Measurements from ENCODE around the gene ARHGAP25. TPM values are rescaled to one million over a fixed set of nuclear protein-coding genes. Genes with fewer than 3 reads are reported as not detected.
"Not testable (repeated sequence)": the region's sequence is repeated elsewhere in the genome, so short reads cannot be mapped to it uniquely, and the experiment has no call there.

The ARHGAP25 gene
- total RNA-seq, 1 donor from 2014 or later, result 1.1 TPM

DNA sequence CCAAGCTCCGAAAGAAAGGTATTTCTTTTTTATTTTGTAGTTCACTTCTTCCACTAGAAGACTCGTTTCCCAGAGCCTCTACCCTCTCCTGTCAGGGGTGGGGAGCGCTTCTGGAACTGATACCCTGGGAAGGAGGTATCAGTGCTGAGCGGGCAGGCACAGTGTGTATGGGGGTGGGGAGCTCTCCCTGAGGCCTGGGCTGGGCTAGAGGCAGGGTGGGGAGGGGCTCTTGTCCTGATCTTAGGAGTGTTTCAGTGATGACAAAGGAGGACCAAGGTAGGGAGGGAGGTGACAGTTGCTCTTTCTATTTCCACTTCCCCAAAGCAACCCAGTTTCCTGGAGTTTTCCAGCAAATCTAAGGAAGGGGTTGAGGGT, 65.4 kb downstream of the ARHGAP25 start:
- no peak for DNase-seq (ENCODE audit: extremely low spot score, unreplicated experiment)
- Mint-ChIP-seq H3K4me3 (no peak overlapping the region), H3K9me3 (no peaks in the 10 kb centered on the region), H3K27ac (no peak overlapping the region), H3K27me3 (no peaks in the 10 kb centered on the region), H3K36me3 (no peaks in the 10 kb centered on the region), H3K4me1 (ENCODE audit: unreplicated experiment) (peaks cover 20% of the 10 kb centered on the region)
- TF ChIP-seq, protein P1, sequence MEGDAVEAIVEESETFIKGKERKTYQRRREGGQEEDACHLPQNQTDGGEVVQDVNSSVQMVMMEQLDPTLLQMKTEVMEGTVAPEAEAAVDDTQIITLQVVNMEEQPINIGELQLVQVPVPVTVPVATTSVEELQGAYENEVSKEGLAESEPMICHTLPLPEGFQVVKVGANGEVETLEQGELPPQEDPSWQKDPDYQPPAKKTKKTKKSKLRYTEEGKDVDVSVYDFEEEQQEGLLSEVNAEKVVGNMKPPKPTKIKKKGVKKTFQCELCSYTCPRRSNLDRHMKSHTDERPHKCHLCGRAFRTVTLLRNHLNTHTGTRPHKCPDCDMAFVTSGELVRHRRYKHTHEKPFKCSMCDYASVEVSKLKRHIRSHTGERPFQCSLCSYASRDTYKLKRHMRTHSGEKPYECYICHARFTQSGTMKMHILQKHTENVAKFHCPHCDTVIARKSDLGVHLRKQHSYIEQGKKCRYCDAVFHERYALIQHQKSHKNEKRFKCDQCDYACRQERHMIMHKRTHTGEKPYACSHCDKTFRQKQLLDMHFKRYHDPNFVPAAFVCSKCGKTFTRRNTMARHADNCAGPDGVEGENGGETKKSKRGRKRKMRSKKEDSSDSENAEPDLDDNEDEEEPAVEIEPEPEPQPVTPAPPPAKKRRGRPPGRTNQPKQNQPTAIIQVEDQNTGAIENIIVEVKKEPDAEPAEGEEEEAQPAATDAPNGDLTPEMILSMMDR (conservative IDR thresholded peaks at IDR 0.05), result no peak

DNA sequence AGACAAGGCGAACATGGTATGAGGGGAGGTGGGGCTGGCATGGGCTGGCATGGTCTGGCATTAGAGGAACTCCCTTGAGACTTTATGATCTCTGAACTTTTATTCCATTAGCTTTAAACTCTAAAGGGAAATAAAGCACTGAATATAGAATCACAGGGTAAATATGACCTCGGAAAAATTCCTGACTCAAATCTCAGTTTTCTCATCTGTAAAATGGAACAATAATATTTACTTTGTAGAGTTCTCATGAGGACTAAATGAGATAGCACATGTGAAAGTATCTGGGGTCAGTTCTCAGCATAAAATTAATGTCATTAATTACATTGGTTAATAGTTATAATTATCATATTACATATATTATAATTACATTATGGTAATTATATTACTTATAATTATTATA, 65.9 kb downstream of the ARHGAP25 start:
- Mint-ChIP-seq H3K9me3 (no peaks in the 10 kb centered on the region), H3K27ac (no peak overlapping the region), H3K27me3 (no peaks in the 10 kb centered on the region), H3K36me3 (no peaks in the 10 kb centered on the region), H3K4me1 (ENCODE audit: unreplicated experiment) (peaks cover 20% of the 10 kb centered on the region), H3K4me3 (no peak overlapping the region)
- TF ChIP-seq, protein P1 (conservative IDR thresholded peaks at IDR 0.05), result no peak
- DNase-seq (ENCODE audit: extremely low spot score, unreplicated experiment), result no peak

DNA sequence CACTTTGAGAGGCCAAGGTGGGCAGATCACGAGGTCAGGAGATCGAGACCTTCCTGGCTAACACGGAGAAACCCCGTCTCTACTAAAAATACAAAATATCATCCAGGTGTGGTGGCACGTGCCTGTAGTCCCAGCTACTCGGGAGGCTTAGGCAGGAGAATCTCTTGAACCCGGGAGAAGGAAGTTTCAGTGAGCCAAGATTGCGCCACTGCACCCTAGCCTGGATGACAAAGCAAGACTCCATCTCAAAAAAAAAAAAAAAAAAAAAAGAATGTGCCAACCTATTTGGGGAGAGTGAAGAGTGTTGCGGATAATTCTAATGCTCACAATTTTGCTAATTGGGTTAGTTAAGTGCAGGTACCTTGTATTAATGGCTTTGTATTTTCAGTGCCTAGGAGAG, 67.5 kb downstream of the ARHGAP25 start:
- H3K4me3 Mint-ChIP-seq; H3K27ac Mint-ChIP-seq; DNase-seq (ENCODE audit: extremely low spot score, unreplicated experiment); H3K27me3 Mint-ChIP-seq; H3K9me3 Mint-ChIP-seq; H3K36me3 Mint-ChIP-seq: not testable (repeated sequence)
- peaks cover 14% of the 10 kb centered on the region for H3K4me1 Mint-ChIP-seq (ENCODE audit: unreplicated experiment)

- no peaks in the 10 kb centered on the region for H3K27me3 Mint-ChIP-seq
- H3K27ac Mint-ChIP-seq, result no peak overlapping the region
- no peaks in the 10 kb centered on the region for H3K4me1 Mint-ChIP-seq (ENCODE audit: unreplicated experiment)
- TF ChIP-seq, protein P1 (conservative IDR thresholded peaks at IDR 0.05), result no peak
- DNase-seq (ENCODE audit: extremely low spot score, unreplicated experiment), result no peak
- H3K36me3 Mint-ChIP-seq, result no peaks in the 10 kb centered on the region
- no peaks in the 10 kb centered on the region for H3K9me3 Mint-ChIP-seq
- H3K4me3 Mint-ChIP-seq, result no peak overlapping the region
Measured at GRCh38 chr2:68805025-68805424, 70.4 kb downstream of the ARHGAP25 start.

GRCh38 chr2:68806511-68807109, 72.0 kb downstream of the ARHGAP25 start:
- Mint-ChIP-seq H3K36me3 (no peaks in the 10 kb centered on the region), H3K4me3 (no peak overlapping the region), H3K27me3 (no peaks in the 10 kb centered on the region), H3K9me3 (no peaks in the 10 kb centered on the region), H3K4me1 (ENCODE audit: unreplicated experiment) (peaks cover 5% of the 10 kb centered on the region), H3K27ac (no peak overlapping the region)
- no peak for DNase-seq (ENCODE audit: extremely low spot score, unreplicated experiment)
- TF ChIP-seq, protein P1 (conservative IDR thresholded peaks at IDR 0.05), result no peak

DNA sequence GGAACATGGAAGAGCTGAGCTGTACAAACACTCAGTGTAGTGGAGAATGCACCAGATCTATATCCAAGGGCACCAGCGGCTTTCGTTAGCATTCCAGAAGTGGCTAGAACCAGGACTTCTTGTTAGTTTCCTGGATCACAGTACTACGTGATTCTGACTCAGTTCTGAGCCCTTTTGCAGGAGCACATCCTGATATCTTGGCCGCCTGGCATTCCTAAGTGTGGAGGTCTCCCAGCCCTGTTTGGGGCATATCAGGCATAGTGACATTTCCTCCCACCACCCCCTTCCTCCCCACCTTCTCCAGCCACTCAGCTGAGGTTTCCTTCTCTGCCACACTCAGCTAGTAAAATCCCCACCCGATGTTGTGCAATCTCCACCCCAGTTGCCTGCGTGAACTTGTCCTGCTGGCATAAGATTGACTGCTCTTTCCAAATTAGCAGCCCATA, 73.2 kb downstream of the ARHGAP25 start:
- no peak for DNase-seq (ENCODE audit: extremely low spot score, unreplicated experiment)
- H3K4me3 Mint-ChIP-seq, result no peak overlapping the region
- H3K27ac Mint-ChIP-seq, result no peak overlapping the region
- H3K27me3 Mint-ChIP-seq, result no peaks in the 10 kb centered on the region
- H3K4me1 Mint-ChIP-seq (ENCODE audit: unreplicated experiment), result peaks cover 7% of the 10 kb centered on the region
- H3K36me3 Mint-ChIP-seq, result no peaks in the 10 kb centered on the region
- no peaks in the 10 kb centered on the region for H3K9me3 Mint-ChIP-seq
- TF ChIP-seq, protein P1 (conservative IDR thresholded peaks at IDR 0.05), result no peak
